Stomach (tissue), 9 donors: ENCODE results near the gene S1PR2. TPM values are rescaled to one million over a fixed set of nuclear protein-coding genes. Genes with fewer than 3 reads are reported as not detected.

ENCODE experiments used
- DNase-seq, 2 donors: peaks; one replicate each; pipeline versions ENCODE4 v3.0.0 to v3.0.0-alpha.2; 2013 to 2019
- H3K27ac ChIP-seq, 5 donors: fragments of 200-600 bp in 4 of 5; sonication (generic) in 4 of 5; one replicate each; pipeline ENCODE4 v1.5.1; 2013 to 2019; ENCODE audit warnings: mild to moderate bottlenecking in 1 of 5, moderate library complexity in 1 of 5
- H3K27me3 ChIP-seq, 3 donors: fragments of 200-600 bp; sonication (generic); one replicate each; pipeline ENCODE4 v1.5.1; 2017 to 2019; ENCODE audit warnings: mixed run types in 1 of 3
- H3K36me3 ChIP-seq, 4 donors: fragments of 200-600 bp; sonication (generic); 1 replicate in 3 of 4; 2 replicates in 1 of 4; pipeline ENCODE4 v1.5.1; 2016 to 2019
- H3K4me1 ChIP-seq, 4 donors: fragments of 200-600 bp; sonication (generic); one replicate each; pipeline ENCODE4 v1.5.1; 2016 to 2019
- H3K4me3 ChIP-seq, 4 donors: fragments of 200-600 bp; sonication (generic) in 3 of 4; one replicate each; pipeline ENCODE4 v1.5.1; 2016 to 2019; ENCODE audit warnings: mild to moderate bottlenecking in 1 of 4
- H3K9me3 ChIP-seq, 4 donors: fragments of 200-600 bp; sonication (generic); one replicate each; pipeline ENCODE4 v1.5.1; 2016 to 2019
- EP300 ChIP-seq: sonication (generic); formaldehyde crosslinking; IDR thresholded peaks from one replicate; pipeline ENCODE4 v1.6.1; 2017; ENCODE audit warnings: antibody characterized with exemption
- POLR2A ChIP-seq, 4 donors: fragments of 450-650 bp; IDR thresholded peaks; one replicate each; pipeline ENCODE4 v1.6.1; 2016; ENCODE audit warnings: antibody characterized with exemption in 4 of 4, control low read depth in 2 of 4, mild to moderate bottlenecking in 1 of 4, moderate library complexity in 1 of 4
- POLR2AphosphoS5 ChIP-seq, 3 donors: sonication (generic); formaldehyde crosslinking; IDR thresholded peaks; one replicate each; pipeline ENCODE4 v1.6.1; 2016; ENCODE audit warnings: antibody characterized with exemption in 3 of 3
- WGBS, 5 donors: extraction: QIAGEN DNeasy Blood & Tissue Kit in 3 of 5; methylation state at CpG; one replicate each; pipeline versions ENCODE4 v1.1.5 to v1.1.7; 2013 to 2018; 5-methylcytosine and 5-hydroxymethylcytosine counted together
- intact Hi-C: fragments of 100-400 bp; cut with DNase I; formaldehyde crosslinking; loops from one replicate; pipeline ENCODE4 v1.15.1; 2023; ENCODE audit warnings: low total_unique reads
- polyA plus RNA-seq, 3 donors: library from polyadenylated mRNA; stranded (reverse); fragments of 200-250 nt; gene quantifications; one replicate each; pipeline ENCODE4 v1.2.3, GENCODE V29; 2013
- total RNA-seq, 5 donors: library from RNA; depleted of rRNA; stranded (reverse); fragments of >200 nt; gene quantifications; one replicate each; pipeline versions ENCODE4 v1.1.0 to v1.2.3, GENCODE V29; 2014 to 2016
- TF ChIP-seq, protein P1 (sequence below), 7 experiments: fragments of 450-650 bp in 4 of 7; fragments of 200-600 bp in 3 of 7; sonication (generic) in 3 of 7; IDR thresholded peaks; one replicate each; pipeline ENCODE4 v1.5.1; 2016 to 2019; ENCODE audit warnings: antibody characterized with exemption in 7 of 7, control low read depth in 2 of 7, mild to moderate bottlenecking in 1 of 7
- donor health status: healthy with polysubstance abuse.
- donor health status: Bipolar disorder and iron deficiency.
- donor health status: healthy.

S1PR2 gene
- total and polyA plus RNA-seq, 8 donors = 0.29 to 11.7 (median 2.7) TPM; not detected in 1

DNA sequence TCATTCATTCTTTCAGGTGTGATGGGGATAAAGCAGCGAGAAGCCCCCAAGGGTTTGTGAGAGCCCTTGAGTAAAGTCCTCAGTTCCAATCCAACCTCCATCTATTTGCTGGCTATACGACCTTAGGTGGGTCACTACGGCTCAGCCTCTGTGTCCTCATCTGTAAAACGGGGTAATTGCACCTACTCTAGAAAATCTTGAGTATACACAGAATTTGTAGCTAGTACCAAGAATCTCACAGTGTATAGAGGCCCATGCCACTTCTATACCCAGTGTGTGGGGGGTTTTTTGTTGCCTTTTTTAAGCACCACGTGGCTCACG lies 36.0 kb downstream of the S1PR2 start:
- Histone ChIP-seq H3K27ac (peak overlapping the region; percentile 89 to 97 (median 93)), H3K27me3 (no peaks in the 10 kb centered on the region), H3K9me3 (no peaks in the 10 kb centered on the region), H3K4me1 (peaks cover 31 to 62% (median 41%) of the 10 kb centered on the region in 4 donors), H3K36me3 (peaks cover 0 to 9% (median 4%) of the 10 kb centered on the region in 4 donors), H3K4me3 (peak overlapping the region; percentile 67 to 95 (median 74))
- no peak for DNase-seq
- intact Hi-C loops = no loop called here
- TF ChIP-seq POLR2AphosphoS5 (IDR thresholded peaks at IDR 0.05) (no peak), EP300 (no peak), POLR2A (IDR thresholded peaks at IDR 0.05) (no peak)
- TF ChIP-seq, protein P1, sequence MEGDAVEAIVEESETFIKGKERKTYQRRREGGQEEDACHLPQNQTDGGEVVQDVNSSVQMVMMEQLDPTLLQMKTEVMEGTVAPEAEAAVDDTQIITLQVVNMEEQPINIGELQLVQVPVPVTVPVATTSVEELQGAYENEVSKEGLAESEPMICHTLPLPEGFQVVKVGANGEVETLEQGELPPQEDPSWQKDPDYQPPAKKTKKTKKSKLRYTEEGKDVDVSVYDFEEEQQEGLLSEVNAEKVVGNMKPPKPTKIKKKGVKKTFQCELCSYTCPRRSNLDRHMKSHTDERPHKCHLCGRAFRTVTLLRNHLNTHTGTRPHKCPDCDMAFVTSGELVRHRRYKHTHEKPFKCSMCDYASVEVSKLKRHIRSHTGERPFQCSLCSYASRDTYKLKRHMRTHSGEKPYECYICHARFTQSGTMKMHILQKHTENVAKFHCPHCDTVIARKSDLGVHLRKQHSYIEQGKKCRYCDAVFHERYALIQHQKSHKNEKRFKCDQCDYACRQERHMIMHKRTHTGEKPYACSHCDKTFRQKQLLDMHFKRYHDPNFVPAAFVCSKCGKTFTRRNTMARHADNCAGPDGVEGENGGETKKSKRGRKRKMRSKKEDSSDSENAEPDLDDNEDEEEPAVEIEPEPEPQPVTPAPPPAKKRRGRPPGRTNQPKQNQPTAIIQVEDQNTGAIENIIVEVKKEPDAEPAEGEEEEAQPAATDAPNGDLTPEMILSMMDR (IDR thresholded peaks at IDR 0.05) = no peak
- WGBS, 5 donors = 23 to 30% (median 25%) methylated on average over 5 to 6 of the region's 6 CpGs

DNA sequence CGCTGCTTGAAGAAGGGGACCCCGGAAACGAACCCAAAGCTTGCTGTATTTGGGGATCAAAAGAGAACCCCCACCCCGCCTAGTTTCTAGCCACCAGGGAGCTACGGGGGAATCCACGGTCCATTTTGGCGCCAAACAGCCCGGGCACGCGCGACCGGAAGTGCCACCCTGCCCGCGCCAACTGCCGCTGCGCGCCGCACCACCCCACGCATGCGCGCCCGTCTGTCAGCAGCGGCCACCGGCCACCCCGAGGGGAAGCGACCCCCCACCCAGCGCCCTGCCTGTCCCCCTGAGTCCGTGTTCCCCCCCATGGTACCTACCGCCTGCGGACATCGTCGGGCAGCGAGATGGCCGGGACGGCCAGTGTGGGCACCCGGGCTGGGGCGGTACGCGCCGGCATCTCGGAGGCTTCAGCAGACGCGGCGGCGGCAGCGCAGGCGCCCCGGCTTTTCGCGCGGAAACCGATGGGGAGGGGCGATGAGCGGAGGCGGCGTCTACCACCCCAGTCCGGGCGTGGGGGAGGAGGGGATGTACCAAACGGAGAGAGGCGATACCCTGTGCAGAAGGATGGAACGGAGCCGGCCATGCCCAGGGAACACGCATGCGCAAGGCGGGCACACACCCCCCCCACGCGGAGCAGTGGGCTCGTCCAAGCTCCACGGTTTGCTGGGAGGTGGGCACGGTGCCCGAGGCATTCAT lies 36.5 kb downstream of the S1PR2 start, which contains the start of gene DNMT1:
DNMT1 (minus strand) TSS at position 454 of the 699 bp plus-strand sequence; CDS start at position 400, 54 bp downstream.
- intact Hi-C loops = no loop called here
- Histone ChIP-seq H3K27me3 (no peaks in the 10 kb centered on the region), H3K4me1 (peaks cover 31 to 64% (median 41%) of the 10 kb centered on the region in 4 donors), H3K36me3 (peaks cover 0 to 11% (median 4%) of the 10 kb centered on the region in 4 donors), H3K4me3 (peak within 1 kb of the TSS; percentile 67 to 95 (median 74)), H3K27ac (peak within 1 kb of the TSS; percentile 89 to 97 (median 93)), H3K9me3 (no peaks in the 10 kb centered on the region)
- WGBS, 5 donors = 0 to 1% (median 0%) methylated on average over 17 to 71 of the region's 71 CpGs
- peak; percentile 94 to 98 for DNase-seq
- TF ChIP-seq POLR2A (IDR thresholded peaks at IDR 0.05) (peak in 1 of 4 donors; percentile 59), POLR2AphosphoS5 (IDR thresholded peaks at IDR 0.05) (peak; percentile 40 to 90 (median 80))
- TF ChIP-seq, protein P1 (IDR thresholded peaks at IDR 0.05) = no peak

DNA sequence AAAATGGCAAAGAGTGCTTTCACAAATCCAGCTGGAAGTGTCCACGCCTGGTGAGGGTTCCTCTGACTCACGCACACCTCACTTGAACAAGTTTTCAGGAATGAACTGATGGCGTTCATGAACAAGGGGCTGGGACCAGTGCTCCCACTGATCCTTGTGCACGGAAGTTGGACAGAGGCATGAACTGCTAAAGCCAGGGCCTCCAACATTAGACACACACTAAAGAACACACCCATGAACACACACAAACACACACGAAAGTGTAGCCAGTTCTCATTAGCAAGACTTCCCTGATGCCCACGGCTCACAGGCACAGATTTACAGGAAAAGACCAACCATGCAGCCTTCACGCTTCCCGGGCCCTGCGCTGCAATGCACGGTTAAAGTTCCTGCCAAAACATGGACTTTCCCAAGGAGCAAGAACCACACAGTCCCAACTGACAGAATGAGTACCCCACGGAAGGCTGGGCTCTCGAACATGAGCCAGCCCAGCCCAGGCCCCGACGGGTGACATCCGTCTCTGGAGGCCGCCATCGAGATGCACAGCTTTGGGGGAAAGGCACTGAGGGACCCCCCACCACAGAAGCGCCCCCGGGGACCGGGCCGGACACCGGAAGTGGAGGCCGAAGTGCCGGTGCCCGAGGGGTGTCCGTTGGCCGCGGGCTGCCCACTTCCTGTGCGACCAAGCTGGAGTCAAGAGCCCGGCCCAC lies 37.2 kb downstream of the S1PR2 start:
- H3K36me3 ChIP-seq = peaks cover 0 to 11% (median 4%) of the 10 kb centered on the region in 4 donors
- intact Hi-C loops = no loop called here
- no peak for DNase-seq
- 0 to 2% (median 1%) methylated on average over 8 to 30 of the region's 30 CpGs for WGBS, 5 donors
- H3K4me1 ChIP-seq = peaks cover 31 to 62% (median 41%) of the 10 kb centered on the region in 4 donors
- H3K4me3 ChIP-seq = peak overlapping the region; percentile 67 to 95 (median 74)
- H3K27ac ChIP-seq = peak overlapping the region; percentile 89 to 97 (median 93)
- H3K9me3 ChIP-seq = no peaks in the 10 kb centered on the region
- no peak for TF ChIP-seq POLR2AphosphoS5 (IDR thresholded peaks at IDR 0.05)
- TF ChIP-seq, protein P1 (IDR thresholded peaks at IDR 0.05) = no peak
- no peak for TF ChIP-seq POLR2A (IDR thresholded peaks at IDR 0.05)
- no peak for TF ChIP-seq EP300
- no peaks in the 10 kb centered on the region for H3K27me3 ChIP-seq

DNA sequence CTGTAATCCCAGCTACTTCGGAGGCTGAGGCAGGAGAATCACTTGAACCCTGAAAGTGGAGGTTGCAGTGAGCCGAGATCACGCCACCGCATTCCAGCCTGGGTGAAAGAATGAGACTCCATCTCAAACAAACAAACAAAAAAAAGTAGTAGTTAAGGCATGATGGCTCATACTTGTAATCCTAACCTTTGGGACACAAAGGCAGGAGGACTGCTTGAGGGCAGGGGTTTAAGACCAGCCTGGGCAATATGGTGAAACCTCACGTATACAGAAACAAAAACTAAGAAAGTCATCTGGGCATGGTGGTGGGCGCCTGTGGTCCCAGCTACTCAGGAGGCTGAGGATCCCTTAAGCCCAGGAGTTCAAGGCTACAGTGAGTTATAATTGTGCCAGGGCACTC lies 38.2 kb downstream of the S1PR2 start:
- no peak for TF ChIP-seq EP300
- TF ChIP-seq POLR2AphosphoS5 (IDR thresholded peaks at IDR 0.05) = no peak
- TF ChIP-seq POLR2A (IDR thresholded peaks at IDR 0.05) = no peak
- TF ChIP-seq, protein P1 (IDR thresholded peaks at IDR 0.05) = no peak
- DNase-seq = no peak
- peaks cover 0 to 11% (median 4%) of the 10 kb centered on the region in 4 donors for H3K36me3 ChIP-seq
- no peaks in the 10 kb centered on the region for H3K9me3 ChIP-seq
- H3K4me3 ChIP-seq = peak overlapping the region in 1 of 4 donors; percentile 77
- H3K27ac ChIP-seq = peak overlapping the region in 1 of 5 donors; percentile 93
- 78 to 94% (median 88%) methylated on average over 6 of the region's 6 CpGs for WGBS, 5 donors
- H3K4me1 ChIP-seq = peaks cover 31 to 58% (median 39%) of the 10 kb centered on the region in 4 donors
- H3K27me3 ChIP-seq = no peaks in the 10 kb centered on the region
- intact Hi-C loops = no loop called here
